Daoy (cell line): ENCODE data around the gene IDH3A. TPM values are rescaled to one million over a fixed set of nuclear protein-coding genes. Genes with fewer than 3 reads are reported as not detected.

ENCODE experiments used
- DNase-seq: peaks from one replicate; pipeline ENCODE4 v3.0.0-alpha.2; 2015; ENCODE audit warnings: low read depth
- total RNA-seq: library from RNA; depleted of rRNA; stranded (reverse); fragments of >200 nt; shearing (Covaris generic); gene quantifications from 2 replicates; pipeline ENCODE4 v1.2.3, GENCODE V29; 2014; rRNA removed

IDH3A gene
- total RNA-seq: 56.3 and 74.2 TPM in 2 replicates

- peak; percentile 98 for DNase-seq
Measured at GRCh38 chr15:78149068-78149804, at the start of gene IDH3A. IDH3A (plus strand) TSS chr15:78149362; CDS start chr15:78149404, 42 bp downstream.

- DNase-seq: no peak
Measured at GRCh38 chr15:78100886-78101285, 48.3 kb upstream of the IDH3A start.

GRCh38 chr15:78101423-78102105 is 47.6 kb upstream of the IDH3A start:
- no peak for DNase-seq

GRCh38 chr15:78102211-78102610 is 47.0 kb upstream of the IDH3A start:
- DNase-seq: no peak

GRCh38 chr15:78102741-78103140 is 46.4 kb upstream of the IDH3A start:
- no peak for DNase-seq

GRCh38 chr15:78103406-78104118 is 45.6 kb upstream of the IDH3A start:
- DNase-seq: no peak

- no peak for DNase-seq
Measured at GRCh38 chr15:78104119-78104479, 45.1 kb upstream of the IDH3A start.

GRCh38 chr15:78104566-78105475 is 44.3 kb upstream of the IDH3A start:
- DNase-seq: no peak

GRCh38 chr15:78105476-78106241 is 43.5 kb upstream of the IDH3A start:
- no peak for DNase-seq

- DNase-seq: no peak
Measured at GRCh38 chr15:78107471-78107870, 41.7 kb upstream of the IDH3A start.

GRCh38 chr15:78108300-78109084 is 40.7 kb upstream of the IDH3A start:
- DNase-seq: peak; percentile 80

- DNase-seq: no peak
Measured at GRCh38 chr15:78109156-78109555, 40.0 kb upstream of the IDH3A start.

- no peak for DNase-seq
Measured at GRCh38 chr15:78110096-78110495, 39.1 kb upstream of the IDH3A start.

GRCh38 chr15:78110916-78111475 is 38.2 kb upstream of the IDH3A start:
- no peak for DNase-seq

GRCh38 chr15:78111788-78112187 is 37.4 kb upstream of the IDH3A start:
- DNase-seq: no peak

GRCh38 chr15:78112551-78112950 is 36.6 kb upstream of the IDH3A start:
- DNase-seq: no peak

GRCh38 chr15:78120523-78120922 is 28.6 kb upstream of the IDH3A start:
- no peak for DNase-seq

GRCh38 chr15:78125267-78125666 is 23.9 kb upstream of the IDH3A start:
- no peak for DNase-seq

GRCh38 chr15:78127882-78128281 is 21.3 kb upstream of the IDH3A start:
- DNase-seq: no peak
